ENCODE measurements around the gene WFDC9.
"Not testable (repeated sequence)": the region's sequence is repeated elsewhere in the genome, so short reads cannot be mapped to it uniquely, and the experiment has no call there.

WFDC9 gene

GRCh38 chr20:45631184-45631583 lies at the start of gene WFDC9:
WFDC9 (minus strand) TSS chr20:45631284; CDS start chr20:45610181, 21,103 bp downstream.
- no peak for DNase-seq

GRCh38 chr20:45679650-45680049 lies 48.6 kb upstream of the WFDC9 start:
- no peak for DNase-seq

GRCh38 chr20:45672765-45673164 lies 41.7 kb upstream of the WFDC9 start:
- DNase-seq = no peak

- no peak for DNase-seq
Observed at GRCh38 chr20:45670139-45670538, 39.1 kb upstream of the WFDC9 start, which contains the start of gene WFDC11. WFDC11 (minus strand) TSS chr20:45670239; CDS start chr20:45650600, 19,639 bp downstream.

GRCh38 chr20:45657038-45657437 lies 26.0 kb upstream of the WFDC9 start:
- not testable (repeated sequence) for DNase-seq

- DNase-seq = peak; percentile 15 to 47
Observed at GRCh38 chr20:45651726-45652125, 20.6 kb upstream of the WFDC9 start.

GRCh38 chr20:45649312-45649863 lies 18.3 kb upstream of the WFDC9 start:
- no peak for DNase-seq

- no peak for DNase-seq
Observed at GRCh38 chr20:45647441-45648050, 16.5 kb upstream of the WFDC9 start.

- no peak for DNase-seq
Observed at GRCh38 chr20:45646875-45647274, 15.8 kb upstream of the WFDC9 start.

- DNase-seq = not testable (repeated sequence)
Observed at GRCh38 chr20:45645869-45646268, 14.8 kb upstream of the WFDC9 start.

GRCh38 chr20:45641076-45641475 lies 10.0 kb upstream of the WFDC9 start:
- not testable (repeated sequence) for DNase-seq

- no peak for DNase-seq
Observed at GRCh38 chr20:45639687-45640086, 8.6 kb upstream of the WFDC9 start.

GRCh38 chr20:45636513-45636912 lies 5.4 kb upstream of the WFDC9 start:
- no peak for DNase-seq

- DNase-seq = no peak
Observed at GRCh38 chr20:45630371-45630770, 713 bp downstream of the WFDC9 start.

GRCh38 chr20:45629496-45630100 lies 1.5 kb downstream of the WFDC9 start, which contains the start of gene WFDC10A:
WFDC10A (plus strand) TSS chr20:45629739; CDS start chr20:45629814, 75 bp downstream.
- peak; percentile 20 to 31 for DNase-seq

- DNase-seq = no peak
Observed at GRCh38 chr20:45626540-45626939, 4.5 kb downstream of the WFDC9 start.

- DNase-seq = no peak
Observed at GRCh38 chr20:45621593-45621992, 9.5 kb downstream of the WFDC9 start.

GRCh38 chr20:45617591-45617990 lies 13.5 kb downstream of the WFDC9 start:
- no peak for DNase-seq

GRCh38 chr20:45612314-45612713 lies 18.8 kb downstream of the WFDC9 start:
- DNase-seq = no peak

GRCh38 chr20:45611054-45611453 lies 20.0 kb downstream of the WFDC9 start:
- no peak for DNase-seq

- no peak for DNase-seq
Observed at GRCh38 chr20:45607810-45608209, 23.3 kb downstream of the WFDC9 start.

GRCh38 chr20:45595235-45595634 lies 35.8 kb downstream of the WFDC9 start:
- DNase-seq = no peak

GRCh38 chr20:45593498-45593897 lies 37.6 kb downstream of the WFDC9 start:
- no peak for DNase-seq

GRCh38 chr20:45592574-45593189 lies 38.4 kb downstream of the WFDC9 start:
- DNase-seq = peak; percentile 49 to 61
